ENCODE measurements around the gene MFF. TPM values are rescaled to one million over a fixed set of nuclear protein-coding genes. Genes with fewer than 3 reads are reported as not detected.
A peak's percentile ranks its signal among the peaks of the same experiment; 100 is the strongest.

The MFF gene
- total RNA-seq = 100 to 1,000 TPM in 1 of 2 donors, 10 to 100 TPM in 1; 93.1 to 116 TPM

GRCh38 chr2:227324995-227325838 lies at the start of gene MFF:
TSS of gene MFF (plus strand) at chr2:227325251. CDS start at chr2:227330666, 5,415 bp downstream.
- Histone ChIP-seq H3K4me3 (peak within 1 kb of the TSS; percentile 87 to 98), H3K9me3 (no peaks in the 10 kb centered on the region), H3K4me1 (peaks cover 0 to 21% of the 10 kb centered on the region in 2 donors), H3K27me3 (no peaks in the 10 kb centered on the region), H3K27ac (peak within 1 kb of the TSS; percentile 90 to 97), H3K36me3 (peaks cover under 1% of the 10 kb centered on the region)
- TF ChIP-seq, protein P1, sequence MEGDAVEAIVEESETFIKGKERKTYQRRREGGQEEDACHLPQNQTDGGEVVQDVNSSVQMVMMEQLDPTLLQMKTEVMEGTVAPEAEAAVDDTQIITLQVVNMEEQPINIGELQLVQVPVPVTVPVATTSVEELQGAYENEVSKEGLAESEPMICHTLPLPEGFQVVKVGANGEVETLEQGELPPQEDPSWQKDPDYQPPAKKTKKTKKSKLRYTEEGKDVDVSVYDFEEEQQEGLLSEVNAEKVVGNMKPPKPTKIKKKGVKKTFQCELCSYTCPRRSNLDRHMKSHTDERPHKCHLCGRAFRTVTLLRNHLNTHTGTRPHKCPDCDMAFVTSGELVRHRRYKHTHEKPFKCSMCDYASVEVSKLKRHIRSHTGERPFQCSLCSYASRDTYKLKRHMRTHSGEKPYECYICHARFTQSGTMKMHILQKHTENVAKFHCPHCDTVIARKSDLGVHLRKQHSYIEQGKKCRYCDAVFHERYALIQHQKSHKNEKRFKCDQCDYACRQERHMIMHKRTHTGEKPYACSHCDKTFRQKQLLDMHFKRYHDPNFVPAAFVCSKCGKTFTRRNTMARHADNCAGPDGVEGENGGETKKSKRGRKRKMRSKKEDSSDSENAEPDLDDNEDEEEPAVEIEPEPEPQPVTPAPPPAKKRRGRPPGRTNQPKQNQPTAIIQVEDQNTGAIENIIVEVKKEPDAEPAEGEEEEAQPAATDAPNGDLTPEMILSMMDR (IDR thresholded peaks at IDR 0.05) = peak in 1 of 2 donors; percentile 38
- peak; percentile 94 for DNase-seq (ENCODE audit: low spot score)

- Histone ChIP-seq H3K4me3 (no peak overlapping the region), H3K9me3 (no peaks in the 10 kb centered on the region), H3K36me3 (peaks cover 5% of the 10 kb centered on the region), H3K27me3 (no peaks in the 10 kb centered on the region), H3K4me1 (no peaks in the 10 kb centered on the region), H3K27ac (no peak overlapping the region)
- TF ChIP-seq, protein P1 (IDR thresholded peaks at IDR 0.05) = no peak
- DNase-seq (ENCODE audit: low spot score) = no peak
These were observed 44.2 kb upstream of the MFF start for GRCh38 chr2:227280895-227281294.

DNA sequence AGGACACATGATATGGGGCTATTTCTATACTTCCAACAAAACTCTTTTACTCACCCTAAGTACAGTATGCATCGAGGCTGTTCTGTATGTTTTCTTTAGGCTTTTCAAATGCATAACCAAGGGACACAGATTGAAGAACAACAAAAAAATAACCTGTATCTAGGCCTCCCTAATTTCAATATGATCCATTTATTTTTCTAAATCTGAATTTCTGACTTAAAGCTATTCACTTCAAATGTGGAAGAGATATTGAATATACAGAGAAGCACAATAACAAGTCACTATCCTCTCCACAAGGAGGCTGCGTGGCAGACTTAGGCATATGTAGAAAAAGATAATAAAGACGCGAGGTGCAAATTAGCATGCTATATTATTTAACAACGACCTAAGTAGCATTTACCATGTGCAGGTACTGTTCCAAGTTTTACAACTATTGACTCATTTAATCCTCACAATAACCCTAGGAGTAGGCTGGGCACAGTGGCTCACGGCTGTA lies 39.3 kb upstream of the MFF start:
- TF ChIP-seq, protein P1 (IDR thresholded peaks at IDR 0.05) = no peak
- no peak for DNase-seq (ENCODE audit: low spot score)
- Histone ChIP-seq H3K27me3 (no peaks in the 10 kb centered on the region), H3K9me3 (no peaks in the 10 kb centered on the region), H3K36me3 (no peaks in the 10 kb centered on the region), H3K4me1 (no peaks in the 10 kb centered on the region), H3K27ac (no peak overlapping the region), H3K4me3 (no peak overlapping the region)

DNA sequence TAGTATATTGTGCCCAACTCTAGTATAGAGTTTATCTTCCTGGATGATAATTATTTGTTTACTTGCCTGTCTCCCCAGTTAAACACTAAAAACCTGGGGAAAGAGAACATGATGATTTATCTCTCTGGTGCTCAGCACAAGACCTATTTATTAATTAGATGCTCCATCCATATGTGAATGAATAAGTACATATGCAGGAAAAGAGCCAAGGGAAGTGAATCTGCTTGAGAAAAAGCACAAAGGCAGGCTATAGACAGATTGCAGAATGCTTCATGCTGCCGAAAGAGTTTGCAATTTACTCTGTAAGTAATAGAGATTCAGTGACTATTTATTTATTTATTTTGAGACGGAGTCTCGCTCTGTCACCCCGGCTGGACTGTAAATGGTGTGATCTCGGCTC lies 37.3 kb upstream of the MFF start:
- TF ChIP-seq, protein P1 (IDR thresholded peaks at IDR 0.05) = no peak
- H3K36me3 ChIP-seq = no peaks in the 10 kb centered on the region

DNA sequence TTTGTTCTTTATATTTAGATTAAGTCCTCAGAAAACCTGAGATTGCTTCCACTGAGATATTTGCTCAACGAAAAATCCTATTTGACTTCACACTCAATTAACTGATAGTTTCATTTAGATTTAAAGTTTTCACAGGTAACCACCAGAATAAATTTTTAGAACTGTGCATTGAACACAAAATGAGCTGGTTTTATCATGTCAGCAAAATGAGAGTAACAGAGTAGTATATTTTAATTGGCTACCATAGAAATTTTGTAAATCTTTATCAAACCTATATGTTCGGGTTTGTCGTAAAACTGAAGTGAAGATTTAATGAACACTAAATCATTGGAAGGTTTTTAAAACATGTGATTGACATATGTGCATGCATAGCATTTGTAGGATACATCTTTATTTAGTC lies 32.7 kb upstream of the MFF start:
- no peak for DNase-seq (ENCODE audit: low spot score)
- TF ChIP-seq, protein P1 (IDR thresholded peaks at IDR 0.05) = no peak
- H3K4me3 ChIP-seq = no peak overlapping the region
- no peak overlapping the region for H3K27ac ChIP-seq
- H3K4me1 ChIP-seq = no peaks in the 10 kb centered on the region
- H3K9me3 ChIP-seq = no peaks in the 10 kb centered on the region
- H3K27me3 ChIP-seq = no peaks in the 10 kb centered on the region
- no peaks in the 10 kb centered on the region for H3K36me3 ChIP-seq

More for the DNA sequence above, 37.3 kb upstream of the MFF start:
- Histone ChIP-seq H3K4me1 (no peaks in the 10 kb centered on the region), H3K27ac (no peak overlapping the region), H3K4me3 (no peak overlapping the region), H3K27me3 (no peaks in the 10 kb centered on the region), H3K9me3 (no peaks in the 10 kb centered on the region)
- DNase-seq (ENCODE audit: low spot score) = no peak
